Vagina (tissue), 2 donors: ENCODE measurements around the gene HINT1.

ENCODE experiments used
- POLR2A ChIP-seq, 2 donors: fragments of 450-650 bp; IDR thresholded peaks; one replicate each; pipeline ENCODE4 v1.6.1; 2017; ENCODE audit warnings: antibody characterized with exemption in 2 of 2, mild to moderate bottlenecking in 2 of 2, moderate library complexity in 2 of 2
- POLR2AphosphoS5 ChIP-seq, 2 donors: sonication (generic); formaldehyde crosslinking; IDR thresholded peaks; one replicate each; pipeline ENCODE4 v1.9.0; 2017; ENCODE audit warnings: antibody characterized with exemption in 2 of 2, mild to moderate bottlenecking in 2 of 2, low read depth in 1 of 2; ENCODE audit not compliant: insufficient read depth in 1 of 2
- TF ChIP-seq, protein P1 (sequence below), 3 experiments: fragments of 450-650 bp in 2 of 3; fragments of 200-600 bp in 1 of 3; sonication (generic) in 1 of 3; IDR thresholded peaks; one replicate each; pipeline ENCODE4 v1.5.1; 2017 to 2019; ENCODE audit warnings: antibody characterized with exemption in 3 of 3, mild to moderate bottlenecking in 2 of 3, moderate library complexity in 2 of 3

DNA sequence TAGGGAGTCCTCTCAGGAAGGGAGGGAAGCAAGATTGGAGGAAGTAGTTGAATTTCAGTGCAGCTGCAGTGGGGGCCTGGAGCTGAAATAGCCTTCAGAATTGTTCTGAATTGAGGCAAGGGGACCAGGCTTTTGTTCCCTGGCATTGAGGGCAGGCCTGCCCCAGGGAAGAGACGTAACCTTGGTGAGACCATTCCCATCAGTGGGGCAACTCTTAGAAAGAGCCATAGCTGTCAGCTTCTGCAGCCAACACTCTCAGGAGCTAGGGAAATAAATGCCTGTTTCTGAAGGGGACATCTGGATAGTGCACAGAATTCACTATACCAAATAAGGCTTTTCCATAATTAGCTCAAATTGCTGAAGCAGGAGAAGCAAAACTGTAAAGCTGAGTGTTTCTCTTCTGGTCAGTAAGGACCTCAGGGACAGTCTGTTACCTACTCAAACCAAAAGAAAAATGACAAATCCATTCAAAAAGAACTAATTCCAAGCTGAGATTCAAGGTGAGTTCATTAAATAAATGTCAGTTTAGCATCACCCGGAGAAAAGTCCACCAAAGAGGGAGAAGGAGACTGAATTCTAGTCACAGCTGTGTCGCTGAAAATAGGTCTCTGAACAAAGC lies 49.7 kb upstream of the HINT1 start:
- TF ChIP-seq POLR2A (IDR thresholded peaks at IDR 0.05) (no peak), POLR2AphosphoS5 (IDR thresholded peaks at IDR 0.05; ENCODE audit: insufficient read depth in 1 of 2, low read depth in 1 of 2) (no peak)
- TF ChIP-seq, protein P1, sequence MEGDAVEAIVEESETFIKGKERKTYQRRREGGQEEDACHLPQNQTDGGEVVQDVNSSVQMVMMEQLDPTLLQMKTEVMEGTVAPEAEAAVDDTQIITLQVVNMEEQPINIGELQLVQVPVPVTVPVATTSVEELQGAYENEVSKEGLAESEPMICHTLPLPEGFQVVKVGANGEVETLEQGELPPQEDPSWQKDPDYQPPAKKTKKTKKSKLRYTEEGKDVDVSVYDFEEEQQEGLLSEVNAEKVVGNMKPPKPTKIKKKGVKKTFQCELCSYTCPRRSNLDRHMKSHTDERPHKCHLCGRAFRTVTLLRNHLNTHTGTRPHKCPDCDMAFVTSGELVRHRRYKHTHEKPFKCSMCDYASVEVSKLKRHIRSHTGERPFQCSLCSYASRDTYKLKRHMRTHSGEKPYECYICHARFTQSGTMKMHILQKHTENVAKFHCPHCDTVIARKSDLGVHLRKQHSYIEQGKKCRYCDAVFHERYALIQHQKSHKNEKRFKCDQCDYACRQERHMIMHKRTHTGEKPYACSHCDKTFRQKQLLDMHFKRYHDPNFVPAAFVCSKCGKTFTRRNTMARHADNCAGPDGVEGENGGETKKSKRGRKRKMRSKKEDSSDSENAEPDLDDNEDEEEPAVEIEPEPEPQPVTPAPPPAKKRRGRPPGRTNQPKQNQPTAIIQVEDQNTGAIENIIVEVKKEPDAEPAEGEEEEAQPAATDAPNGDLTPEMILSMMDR (IDR thresholded peaks at IDR 0.05), result no peak
